Stimulated activated CD8-positive, alpha-beta memory T cell treated with anti-CD3 and anti-CD28 coated beads, Interleukin-4, amount 100 ng/mL, for 1 hour (primary cell): ENCODE results near the gene TMEM121.
"Not testable (repeated sequence)": the region's sequence is repeated elsewhere in the genome, so short reads cannot be mapped to it uniquely, and the experiment has no call there.

ENCODE experiments used
- DNase-seq, 2 donors: peaks; one replicate each; pipeline ENCODE4 v3.0.0-alpha.2; 2020; ENCODE audit warnings: low read depth in 2 of 2, low spot score in 1 of 2

TMEM121 gene

DNA sequence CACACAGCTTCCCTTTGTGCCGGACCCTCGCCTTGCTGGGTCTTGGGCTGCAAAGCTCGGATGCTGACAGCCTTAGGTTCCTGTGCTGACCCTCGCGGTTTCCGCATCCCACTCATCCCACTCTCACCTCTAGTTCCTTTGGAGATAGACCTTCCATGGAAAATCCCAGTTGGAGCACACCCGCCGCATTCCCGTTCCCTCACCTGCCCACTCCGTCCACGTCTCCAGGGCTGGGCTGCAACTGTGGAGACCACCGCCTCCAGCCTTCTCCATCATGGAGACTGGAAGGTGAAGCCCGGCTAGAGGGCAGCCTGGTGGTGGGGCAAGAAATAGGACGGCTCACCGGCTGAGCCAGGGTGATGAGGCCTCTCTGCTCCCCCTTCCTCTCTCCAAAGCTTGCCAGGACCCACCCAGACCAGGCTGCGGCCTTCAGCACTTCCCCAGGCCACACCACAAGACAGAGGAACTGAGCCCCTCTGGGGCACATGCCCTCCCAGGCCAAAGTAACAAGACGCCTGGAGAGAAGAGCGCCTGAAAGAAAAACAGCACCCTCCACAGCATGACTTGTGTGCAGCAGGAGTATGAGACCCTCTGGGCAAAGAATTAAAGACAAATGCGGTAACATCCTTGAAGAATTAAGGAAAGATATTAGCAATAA, 15.0 kb downstream of the TMEM121 start:
- no peak for DNase-seq

DNA sequence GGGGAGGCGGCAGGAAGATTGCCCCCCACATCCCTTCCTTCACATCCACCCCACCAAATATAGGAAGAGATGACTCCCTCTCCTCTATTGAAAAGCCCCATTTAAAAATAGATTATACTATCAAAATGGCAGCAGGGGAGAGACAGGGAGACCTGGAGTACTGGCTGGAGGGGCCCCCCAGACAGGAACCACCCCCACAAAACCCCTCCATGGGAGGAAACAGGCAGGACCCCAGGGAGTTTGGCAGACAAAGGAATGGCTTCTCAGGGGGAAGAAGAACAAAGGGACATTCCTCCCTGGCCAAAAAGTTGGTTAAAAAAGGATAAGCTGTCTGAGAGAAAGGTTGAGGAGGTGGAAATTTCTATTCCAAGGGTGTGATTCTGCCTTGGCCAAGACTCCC, 19.3 kb downstream of the TMEM121 start:
- not testable (repeated sequence) for DNase-seq

DNA sequence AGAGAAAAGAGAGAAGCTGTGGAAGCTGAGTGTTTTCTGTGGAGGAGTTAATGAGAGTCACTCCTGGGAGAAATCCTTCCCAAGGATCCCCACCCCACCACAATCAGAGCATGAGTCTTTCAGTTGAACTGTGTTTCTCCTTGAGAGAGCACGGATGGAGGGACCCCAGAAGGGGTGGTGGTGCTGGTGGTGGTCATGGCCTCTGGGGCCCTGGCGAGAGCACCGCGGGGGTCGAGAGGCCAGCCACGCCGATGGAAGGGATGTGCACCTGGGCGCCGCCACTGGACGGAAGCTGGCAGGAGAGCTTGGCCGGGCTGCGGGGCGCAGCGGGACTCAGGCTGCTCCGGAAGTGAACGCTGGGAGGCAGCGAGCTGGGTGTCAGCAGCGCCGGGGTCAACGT, 20.0 kb downstream of the TMEM121 start:
- not testable (repeated sequence) for DNase-seq

DNA sequence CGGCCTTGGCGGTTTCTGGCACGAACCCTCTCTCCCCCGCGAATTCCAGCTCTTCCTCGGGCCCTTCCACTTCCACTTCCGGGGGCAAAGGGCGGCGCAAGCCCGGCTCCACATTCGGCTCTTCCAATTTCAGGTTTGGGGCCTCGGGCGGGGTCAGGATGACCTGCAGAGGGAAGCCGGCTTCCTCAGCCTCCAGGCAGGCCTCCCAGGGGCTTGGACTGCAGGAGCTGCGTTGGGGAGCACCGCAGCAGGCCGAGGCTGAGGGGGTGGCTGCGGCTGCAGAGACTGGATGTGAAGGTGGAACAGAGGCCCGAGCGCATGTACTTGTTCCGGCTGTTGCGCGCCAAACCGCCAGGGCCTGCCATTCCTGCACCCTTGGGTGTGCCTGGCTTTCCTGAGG, 20.7 kb downstream of the TMEM121 start:
- not testable (repeated sequence) for DNase-seq

DNA sequence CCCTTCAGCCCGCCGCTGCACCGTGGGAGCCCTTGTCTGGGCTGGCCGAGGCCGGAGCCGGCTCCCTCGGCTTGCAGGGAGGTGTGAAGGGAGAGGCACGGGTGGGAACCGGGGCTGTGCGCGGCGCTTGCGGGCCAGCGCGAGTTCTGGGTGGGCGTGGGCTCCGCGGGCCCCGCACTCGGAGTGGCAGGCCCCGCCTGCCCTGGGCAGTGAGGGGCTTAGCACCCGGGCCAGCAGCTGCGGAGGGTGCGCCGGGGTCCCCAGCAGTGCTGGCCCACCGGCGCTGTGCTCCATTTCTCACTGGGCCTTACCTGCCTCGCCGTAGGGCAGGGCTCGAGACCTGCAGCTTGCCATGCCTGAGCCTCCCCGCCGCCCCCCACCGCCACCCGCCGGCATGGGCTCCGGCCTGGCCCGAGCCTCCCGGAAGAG, 21.4 kb downstream of the TMEM121 start:
- DNase-seq: no peak

DNA sequence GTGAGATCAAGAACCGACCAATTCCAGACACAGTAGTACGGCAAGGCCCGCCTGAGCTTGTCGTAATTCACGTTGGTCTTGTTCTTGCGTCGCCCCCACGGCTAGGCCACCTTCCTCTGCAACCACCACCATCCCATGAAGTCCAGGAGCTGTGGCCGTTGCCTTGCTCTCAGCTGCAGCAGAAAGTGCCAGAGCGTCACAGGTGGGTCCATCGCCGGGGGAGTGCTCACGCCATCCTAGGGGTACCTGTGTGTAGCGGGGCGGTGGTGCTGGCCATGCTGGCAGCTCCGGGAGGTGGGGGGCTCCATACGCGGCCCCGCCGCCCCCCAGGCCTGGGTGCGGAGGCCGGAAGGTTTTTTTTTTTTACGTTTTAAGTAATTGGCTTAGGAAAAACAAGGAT, 23.1 kb downstream of the TMEM121 start:
- DNase-seq: no peak

DNA sequence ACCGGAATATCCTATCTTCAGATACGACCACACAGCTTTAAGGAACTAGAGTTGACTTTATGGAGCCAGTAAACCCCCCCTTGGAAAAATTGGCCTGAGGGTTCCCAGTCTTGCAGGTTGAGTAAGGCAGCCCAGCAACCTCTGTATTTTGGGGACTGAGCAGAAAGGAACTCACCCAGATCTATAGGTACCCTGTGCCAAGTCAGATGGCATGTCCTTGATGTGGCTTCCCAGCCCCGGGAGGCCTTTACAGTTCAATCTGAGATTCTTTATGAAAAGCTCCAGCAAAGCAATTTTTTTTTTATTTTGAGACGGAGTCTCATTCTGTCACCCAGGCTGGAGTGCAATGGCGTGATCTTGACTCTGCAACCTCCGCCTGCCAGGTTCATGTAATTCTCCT, 27.6 kb downstream of the TMEM121 start:
- no peak for DNase-seq

DNA sequence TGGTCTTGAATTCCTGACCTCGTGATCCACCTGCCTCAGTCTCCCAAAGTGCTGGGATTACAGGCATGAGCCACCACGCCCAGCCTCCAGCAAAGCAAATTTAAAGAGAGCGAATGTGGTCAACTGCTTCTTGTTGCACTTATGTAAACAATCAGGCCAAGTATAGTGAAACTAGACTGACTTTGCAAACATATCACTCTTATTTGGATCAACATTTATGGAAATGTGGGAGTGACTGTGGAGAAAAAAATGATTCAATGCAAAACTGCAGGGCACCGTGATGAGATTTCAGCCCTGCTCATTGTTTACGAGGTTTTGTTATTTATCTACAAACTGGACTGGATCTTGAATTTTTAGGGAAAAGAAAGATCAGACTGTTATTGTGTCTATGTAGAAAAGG, 28.1 kb downstream of the TMEM121 start:
- no peak for DNase-seq

DNA sequence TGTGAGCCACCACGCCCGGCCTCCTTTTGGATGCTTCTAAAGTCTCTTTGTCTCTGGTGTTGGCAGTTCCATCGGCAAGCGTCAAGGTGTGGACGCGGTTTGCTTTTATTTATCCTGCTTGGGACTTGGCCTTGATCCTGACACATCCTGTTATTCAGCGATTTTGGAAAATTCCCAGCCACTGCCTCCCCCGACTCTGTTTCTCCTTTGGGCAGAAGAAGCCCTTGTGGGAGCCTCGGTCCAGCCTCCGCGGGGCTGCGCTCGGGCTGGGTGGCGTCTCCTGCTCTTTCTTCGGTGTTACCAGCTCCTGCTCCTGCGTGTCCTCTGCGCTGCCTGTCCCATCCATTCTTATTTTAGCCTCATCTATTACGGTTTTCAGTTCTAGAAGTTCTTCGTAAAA, 31.3 kb downstream of the TMEM121 start:
- DNase-seq: not testable (repeated sequence)

DNA sequence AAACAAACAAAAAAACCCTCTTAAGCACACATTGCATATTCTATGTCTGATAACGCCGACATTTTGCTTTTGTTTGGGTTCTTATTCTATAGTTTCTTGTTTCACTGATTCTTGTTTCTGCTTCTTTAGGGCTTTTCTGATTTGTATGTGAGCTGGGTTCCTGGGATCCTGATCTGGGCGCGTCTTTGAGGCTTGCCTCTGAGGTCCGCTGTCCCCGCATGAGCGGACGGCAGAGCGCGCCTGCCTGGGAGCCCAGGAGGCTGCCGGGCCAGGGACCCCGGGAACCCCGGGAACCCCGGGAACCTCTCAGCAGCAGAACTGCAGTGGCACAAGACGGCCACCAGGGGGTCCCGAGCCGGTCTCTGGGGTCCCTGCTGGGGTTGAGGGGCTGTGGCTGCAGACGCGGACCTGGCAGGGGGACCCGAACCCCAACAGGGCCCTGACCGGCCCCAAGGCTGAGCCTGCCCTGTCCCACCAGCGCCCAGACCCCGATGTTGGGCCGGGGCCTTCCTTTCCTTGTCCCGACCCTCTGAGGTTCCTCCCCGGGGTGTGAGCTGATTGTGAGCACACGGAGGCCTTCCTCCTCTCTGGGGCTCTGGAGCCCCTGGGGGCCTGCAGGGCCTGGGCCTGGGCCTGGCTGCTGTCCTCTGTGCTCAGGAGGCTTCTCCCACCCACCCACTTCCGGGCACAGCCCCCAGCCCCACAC, 32.2 kb downstream of the TMEM121 start:
- DNase-seq: not testable (repeated sequence)

DNA sequence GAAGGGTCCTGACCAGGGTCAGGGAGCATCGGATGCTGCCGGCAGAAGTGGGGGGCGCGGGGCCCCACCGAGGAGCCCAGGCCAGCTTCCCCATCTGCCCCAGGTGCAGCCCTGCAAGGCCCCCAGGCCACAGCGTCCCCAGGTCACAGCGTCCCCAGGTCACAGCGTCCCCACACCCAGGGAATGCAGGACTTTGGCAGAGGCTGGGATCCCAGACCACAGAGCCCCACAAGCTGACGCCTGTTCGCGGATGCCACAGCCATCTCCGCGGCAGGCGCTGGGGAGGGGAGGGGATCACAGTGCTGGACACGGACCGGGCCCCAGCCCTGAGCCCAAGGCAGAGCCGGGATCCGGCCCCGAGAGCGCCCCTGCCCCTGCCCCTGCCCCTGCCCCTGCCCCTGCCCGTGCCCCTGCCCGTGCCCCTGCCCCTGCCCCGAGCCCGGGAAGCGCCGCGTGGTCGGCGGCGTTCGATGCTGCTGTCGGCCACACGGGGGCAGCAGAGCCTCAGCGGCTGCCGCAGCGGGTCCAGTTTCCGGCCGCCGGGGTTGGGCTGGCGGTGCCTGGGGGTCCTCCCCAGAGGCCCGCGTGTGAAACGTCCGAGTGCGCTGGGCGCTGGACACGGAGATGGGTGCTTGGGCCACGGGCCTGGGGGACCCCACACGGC, 33.1 kb downstream of the TMEM121 start:
- not testable (repeated sequence) for DNase-seq

DNA sequence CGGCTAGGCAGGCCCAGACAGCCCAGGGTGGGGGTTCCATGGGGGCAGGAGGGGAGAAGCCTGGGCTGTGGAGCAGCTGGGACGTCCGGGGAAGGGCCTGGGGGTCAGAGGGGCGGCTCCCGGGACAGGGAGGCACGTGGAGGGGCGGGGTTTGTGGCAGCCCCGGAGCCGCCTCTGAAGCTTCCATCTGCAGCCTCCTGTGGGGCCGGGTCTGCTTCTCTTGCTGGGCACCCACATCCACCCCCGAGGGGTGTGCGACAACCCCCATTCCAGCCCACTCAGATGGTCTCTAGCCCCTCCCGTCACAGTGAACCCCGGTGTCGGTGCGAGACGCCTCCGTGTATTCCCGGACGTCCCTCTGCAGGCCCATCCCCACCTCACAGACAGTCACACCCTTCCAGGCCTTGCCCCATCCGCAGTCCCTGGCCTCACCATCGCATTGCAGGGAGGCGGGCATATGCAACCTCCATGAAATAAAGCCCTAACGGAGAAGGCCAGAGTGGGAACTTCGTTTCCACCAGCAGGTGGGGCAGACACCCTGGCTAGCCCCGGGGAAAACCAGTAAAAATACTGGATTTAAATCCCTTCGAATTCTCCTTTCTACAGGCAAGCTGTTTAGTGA, 33.8 kb downstream of the TMEM121 start:
- DNase-seq: not testable (repeated sequence)

DNA sequence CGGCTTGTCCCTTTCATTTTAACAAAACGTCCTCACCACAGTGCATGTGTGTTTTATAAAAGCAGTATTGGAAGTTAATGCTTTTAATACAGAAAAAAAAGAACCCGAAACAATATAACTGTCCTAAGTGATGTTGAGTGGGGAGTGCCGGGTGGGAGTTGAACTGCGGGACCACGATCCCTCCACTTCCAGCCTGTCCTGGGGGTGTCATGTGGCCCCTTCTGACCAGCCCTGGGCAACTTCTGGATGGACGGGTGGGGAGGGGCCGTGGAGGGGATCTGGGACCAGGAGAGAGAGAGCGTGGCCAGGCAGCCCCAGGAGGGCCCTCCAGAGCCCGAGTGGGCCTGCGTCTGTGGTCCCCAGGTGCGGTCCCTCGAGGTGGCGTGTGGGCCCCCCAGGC, 35.0 kb downstream of the TMEM121 start:
- DNase-seq: not testable (repeated sequence)

DNA sequence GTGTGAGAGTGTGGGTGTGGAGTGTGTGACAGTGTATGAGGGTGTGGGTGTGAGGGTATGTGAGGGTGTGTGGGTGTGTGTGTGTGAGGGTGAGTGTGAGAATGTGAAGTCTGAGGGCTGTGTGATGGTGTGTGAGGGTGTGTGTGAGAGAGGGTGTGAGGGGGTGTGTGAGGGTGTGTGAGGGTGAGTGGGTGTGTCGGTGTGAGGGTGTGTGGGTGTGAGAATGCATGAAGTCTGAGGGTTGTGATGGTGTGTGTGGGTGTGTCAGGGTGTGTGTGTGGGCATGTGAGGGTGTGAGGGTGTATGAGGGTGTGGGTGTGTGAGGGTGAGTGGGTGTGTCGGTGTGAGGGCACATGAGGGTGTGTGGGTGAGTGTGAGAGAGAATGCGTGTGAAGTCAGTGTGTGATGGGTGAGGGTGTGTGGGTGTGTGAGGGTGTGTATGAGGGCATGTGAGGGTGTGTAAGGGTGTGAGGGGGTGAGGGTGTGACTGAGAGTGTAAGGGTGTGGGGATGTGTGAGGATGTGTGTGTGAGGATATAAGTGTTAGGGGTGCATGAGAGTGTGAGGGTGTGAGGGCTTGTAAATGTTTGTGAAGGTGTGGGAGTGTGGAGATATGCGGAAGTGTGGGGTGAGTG, 36.4 kb downstream of the TMEM121 start:
- DNase-seq: no peak

DNA sequence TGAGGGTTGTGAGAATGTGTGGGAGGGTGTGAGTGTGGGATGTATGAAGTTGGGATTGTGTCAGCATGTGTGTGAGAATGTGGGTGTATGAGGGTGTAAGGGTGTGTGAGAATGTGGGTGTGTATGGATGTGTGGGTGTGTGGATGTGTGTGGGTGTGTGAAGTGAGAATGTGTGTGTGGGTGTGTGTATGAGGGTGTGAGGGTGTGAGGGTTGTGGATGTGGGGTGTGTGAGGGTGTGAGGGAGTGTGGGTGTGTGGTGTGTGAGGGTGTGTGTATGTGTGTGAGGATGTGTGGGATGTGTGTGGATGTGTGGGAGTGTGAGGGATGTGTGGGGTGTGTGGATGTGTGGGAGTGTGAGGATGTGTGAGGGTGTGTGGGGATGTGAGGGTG, 37.0 kb downstream of the TMEM121 start:
- no peak for DNase-seq

DNA sequence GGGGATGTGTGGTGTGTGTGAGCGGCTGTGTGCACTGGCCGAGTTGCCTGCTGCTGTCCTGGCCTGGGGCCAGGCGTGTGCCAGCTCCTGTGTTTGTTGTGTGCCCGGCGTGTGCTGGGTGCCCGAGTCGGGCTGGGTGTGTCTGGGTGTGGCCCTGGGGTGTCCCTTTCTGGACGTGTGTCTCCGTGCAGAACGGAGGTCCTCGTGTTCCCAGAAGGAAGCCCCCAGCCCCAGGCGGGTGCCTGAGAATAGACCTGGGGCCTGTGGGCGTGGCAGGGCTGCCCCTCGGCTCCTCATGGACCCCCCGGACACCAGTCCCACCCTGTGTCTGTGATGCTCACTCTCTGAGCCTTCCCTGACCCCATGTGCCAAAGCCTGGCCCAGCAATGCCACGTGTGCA, 38.2 kb downstream of the TMEM121 start:
- DNase-seq: not testable (repeated sequence)

DNA sequence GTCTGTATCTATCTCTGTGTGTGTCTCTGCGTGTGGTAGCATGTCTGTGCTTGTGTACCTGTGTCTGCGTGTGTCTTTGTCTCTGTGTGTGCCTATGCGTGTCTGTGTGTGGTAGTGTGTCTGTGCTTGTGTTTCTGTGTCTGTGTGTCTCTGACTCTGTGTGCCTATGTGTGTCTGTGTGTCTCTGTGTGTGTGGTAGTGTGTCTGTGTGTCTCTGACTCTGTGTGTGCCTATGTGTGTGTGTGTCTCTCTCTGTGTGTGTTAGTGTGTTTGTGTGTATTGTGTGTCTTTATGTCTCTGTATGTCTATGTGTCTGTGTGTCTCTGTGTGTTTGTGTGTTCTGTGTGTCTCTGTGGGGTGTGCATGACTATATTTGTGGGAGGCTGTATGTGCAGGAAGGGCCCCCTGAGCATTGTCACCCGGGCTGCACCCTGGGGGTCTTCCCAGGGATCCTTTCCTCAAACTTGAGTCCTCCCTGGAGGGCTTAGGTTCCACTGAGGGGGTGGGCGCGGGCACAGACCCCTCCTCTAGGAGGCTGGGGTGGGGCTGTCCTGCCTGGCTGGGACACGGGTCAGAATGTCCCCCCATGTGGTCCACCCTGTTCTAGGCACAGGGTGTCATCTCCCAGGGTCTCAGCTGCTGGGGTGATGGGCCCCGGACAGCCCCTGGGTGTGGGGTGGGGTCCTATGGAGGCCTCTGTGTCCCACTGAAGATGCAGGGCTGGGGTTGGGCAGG, 39.0 kb downstream of the TMEM121 start:
- not testable (repeated sequence) for DNase-seq

DNA sequence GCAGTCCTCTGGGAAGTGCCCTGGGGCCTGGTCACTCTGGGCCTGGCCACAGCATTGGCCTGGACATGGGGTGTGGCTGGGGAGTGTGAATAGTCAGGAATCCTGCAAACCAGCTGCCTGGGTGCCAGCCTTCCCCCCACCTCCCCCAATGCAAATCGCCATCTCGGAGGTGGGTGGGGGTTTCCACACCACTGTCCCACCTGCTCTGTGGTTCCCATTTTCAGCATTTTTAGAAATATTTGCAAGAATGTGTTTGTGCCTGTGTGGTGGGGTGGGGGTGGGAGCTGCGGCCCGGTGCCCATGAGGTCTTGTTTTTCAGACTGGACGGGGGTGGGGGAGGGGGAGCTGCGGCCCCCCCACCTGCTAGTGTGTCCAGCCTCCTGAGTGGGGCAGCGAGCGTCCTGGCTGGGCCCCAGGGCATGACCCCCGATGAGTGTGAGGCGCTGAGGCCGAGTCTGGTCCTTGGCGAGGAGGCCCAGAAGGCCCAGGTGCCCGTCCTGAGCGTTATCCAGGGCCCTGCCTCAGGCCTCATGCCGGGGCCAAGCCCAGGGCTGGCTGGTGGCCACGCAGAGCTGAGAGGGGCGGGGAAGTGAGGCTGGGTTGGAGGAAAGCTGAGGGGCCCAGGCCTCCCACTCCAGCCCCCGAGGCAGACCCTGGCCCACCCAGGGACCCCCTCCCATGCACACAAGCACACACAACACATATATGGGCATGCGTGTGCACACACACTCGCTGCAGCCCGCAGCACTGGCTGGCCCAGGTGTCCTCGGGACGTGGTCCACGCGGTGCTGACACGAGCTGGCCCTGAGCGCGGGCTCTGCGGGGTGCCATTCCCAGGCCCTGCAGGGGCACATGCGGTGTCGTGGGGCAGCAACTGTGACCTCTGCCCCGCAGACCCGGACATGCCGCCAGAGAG, 40.1 kb downstream of the TMEM121 start:
- DNase-seq: not testable (repeated sequence)
